H9 (cell line): ENCODE results near the gene LKAAEAR1. TPM values are rescaled to one million over a fixed set of nuclear protein-coding genes. Genes with fewer than 3 reads are reported as not detected.

Experiments used
- DNase-seq: peaks from one replicate; pipeline ENCODE4 v3.0.0-alpha.2; 2017
- H2AFZ ChIP-seq: one replicate; pipeline ENCODE4 v1.6.1; 2013; ENCODE audit warnings: mild to moderate bottlenecking, low read length, control low read depth, moderate library complexity
- H2AK5ac ChIP-seq: 2 replicates; pipeline ENCODE4 v1.6.1; 2013; ENCODE audit warnings: low read length, control low read depth, mixed read lengths; ENCODE audit not compliant: insufficient read length
- H2BK120ac ChIP-seq: one replicate; pipeline ENCODE4 v1.6.1; 2013; ENCODE audit warnings: low read depth, mild to moderate bottlenecking, low read length, control low read depth, inconsistent platforms; ENCODE audit not compliant: poor library complexity, severe bottlenecking
- H2BK12ac ChIP-seq: 2 replicates; pipeline ENCODE4 v1.6.1; 2013; ENCODE audit warnings: low read length, control low read depth, mixed read lengths, low read depth; ENCODE audit not compliant: insufficient read length
- H2BK15ac ChIP-seq: 2 replicates; pipeline ENCODE4 v1.6.1; 2013; ENCODE audit warnings: low read depth, low read length, control low read depth
- H2BK20ac ChIP-seq: one replicate; pipeline ENCODE4 v1.6.1; 2013; ENCODE audit warnings: low read depth, mild to moderate bottlenecking, low read length, control low read depth, inconsistent platforms; ENCODE audit not compliant: poor library complexity, severe bottlenecking
- H2BK5ac ChIP-seq: 2 replicates; pipeline ENCODE4 v1.6.1; 2013; ENCODE audit warnings: low read length, control low read depth, mixed read lengths; ENCODE audit not compliant: insufficient read length
- H3K14ac ChIP-seq: 2 replicates; pipeline ENCODE4 v1.6.1; 2013; ENCODE audit warnings: low read length, control low read depth; ENCODE audit not compliant: insufficient read depth
- H3K18ac ChIP-seq: 2 replicates; pipeline ENCODE4 v1.6.1; 2013; ENCODE audit warnings: low read depth, mild to moderate bottlenecking, mixed read lengths, low read length, control low read depth; ENCODE audit not compliant: insufficient read length
- H3K23ac ChIP-seq: 2 replicates; pipeline ENCODE4 v1.6.1; 2013; ENCODE audit warnings: low read length, control low read depth, mixed read lengths, low read depth; ENCODE audit not compliant: insufficient read length
- H3K23me2 ChIP-seq: 2 replicates; pipeline ENCODE4 v1.6.1; 2013; ENCODE audit warnings: low read depth, mild to moderate bottlenecking, mixed read lengths, low read length, control low read depth; ENCODE audit not compliant: insufficient read length, poor library complexity, severe bottlenecking
- H3K27ac ChIP-seq: 2 replicates; pipeline ENCODE4 v1.5.1; 2013; ENCODE audit warnings: low read length, control low read depth, mixed read lengths, low read depth; ENCODE audit not compliant: insufficient read length
- H3K27me3 ChIP-seq: 2 replicates; pipeline ENCODE4 v1.6.1; 2013; ENCODE audit warnings: low read length, control low read depth, inconsistent platforms; ENCODE audit not compliant: insufficient read depth
- H3K4ac ChIP-seq: 2 replicates; pipeline ENCODE4 v1.6.1; 2013; ENCODE audit warnings: low read depth, mild to moderate bottlenecking, control low read depth, inconsistent platforms, low read length, moderate library complexity
- H3K4me1 ChIP-seq: 2 replicates; pipeline ENCODE4 v1.6.1; 2013; ENCODE audit warnings: low read length, control low read depth, inconsistent platforms; ENCODE audit not compliant: insufficient read depth
- H3K4me2 ChIP-seq: 2 replicates; pipeline ENCODE4 v1.6.1; 2013; ENCODE audit warnings: low read length, control low read depth, mixed read lengths; ENCODE audit not compliant: insufficient read length, insufficient read depth
- H3K56ac ChIP-seq: 2 replicates; pipeline ENCODE4 v1.6.1; 2013; ENCODE audit warnings: low read depth, mild to moderate bottlenecking, mixed read lengths, low read length, control low read depth; ENCODE audit not compliant: insufficient read length
- H3K79me1 ChIP-seq: 2 replicates; pipeline ENCODE4 v1.6.1; 2013; ENCODE audit warnings: low read depth, mild to moderate bottlenecking, moderate library complexity, low read length, control low read depth, inconsistent platforms; ENCODE audit not compliant: insufficient read depth, poor library complexity, severe bottlenecking
- H3K79me2 ChIP-seq: 2 replicates; pipeline ENCODE4 v1.6.1; 2013; ENCODE audit warnings: low read length, control low read depth, inconsistent platforms; ENCODE audit not compliant: insufficient read depth
- H3K9ac ChIP-seq: 2 replicates; pipeline ENCODE4 v1.6.1; 2013; ENCODE audit warnings: low read length, control low read depth, mixed read lengths; ENCODE audit not compliant: insufficient read length; ENCODE audit errors: extremely low read depth
- H3K9me3 ChIP-seq: one replicate; pipeline ENCODE4 v1.6.1; 2013; ENCODE audit warnings: low read depth, low read length, inconsistent platforms; ENCODE audit not compliant: control insufficient read depth
- H3T11ph ChIP-seq: one replicate; pipeline ENCODE4 v1.6.1; 2013; ENCODE audit warnings: mild to moderate bottlenecking, low read length, control low read depth, inconsistent platforms
- H4K20me1 ChIP-seq: one replicate; pipeline ENCODE4 v1.6.1; 2013; ENCODE audit not compliant: control insufficient read depth, insufficient read length, insufficient read depth
- H4K5ac ChIP-seq: 2 replicates; pipeline ENCODE4 v1.6.1; 2013; ENCODE audit warnings: low read depth, mild to moderate bottlenecking, mixed read lengths, low read length, control low read depth; ENCODE audit not compliant: insufficient read length
- H4K8ac ChIP-seq: replicated peaks from 2 replicates; pipeline ENCODE4 v1.6.1; 2013; ENCODE audit warnings: low read length, control low read depth, mixed read lengths, low read depth; ENCODE audit not compliant: insufficient read length
- H4K91ac ChIP-seq: 2 replicates; pipeline ENCODE4 v1.6.1; 2013; ENCODE audit warnings: low read depth, mild to moderate bottlenecking, moderate library complexity, mixed read lengths, low read length, control low read depth; ENCODE audit not compliant: insufficient read length
- H3K27ac Mint-ChIP-seq, 3 experiments: 2 replicates in 2 of 3; 3 replicates in 1 of 3; pipeline ENCODE4 v1.8.0; 2020 to 2021; ENCODE audit warnings: mixed read lengths in 3 of 3, mild to moderate bottlenecking in 1 of 3, moderate library complexity in 1 of 3
- H3K27me3 Mint-ChIP-seq: 2 replicates; pipeline ENCODE4 v1.8.0; 2021; ENCODE audit warnings: low read depth, mild to moderate bottlenecking, moderate library complexity, mixed read lengths
- H3K36me3 Mint-ChIP-seq, 3 experiments: 2 replicates in 2 of 3; 3 replicates in 1 of 3; pipeline ENCODE4 v1.8.0; 2020 to 2021; ENCODE audit warnings: low read depth in 3 of 3, mixed read lengths in 3 of 3; ENCODE audit not compliant: insufficient read depth in 1 of 3
- H3K4me1 Mint-ChIP-seq, 2 experiments: 2 replicates each; pipeline ENCODE4 v1.8.0; 2020; ENCODE audit warnings: mixed read lengths in 2 of 2
- H3K4me3 Mint-ChIP-seq, 2 experiments: 2 replicates in 1 of 2; 3 replicates in 1 of 2; pipeline ENCODE4 v1.8.0; 2020 to 2021; ENCODE audit warnings: mild to moderate bottlenecking in 2 of 2, mixed read lengths in 2 of 2, moderate library complexity in 1 of 2
- H3K9me3 Mint-ChIP-seq, 2 experiments: 2 replicates in 1 of 2; 3 replicates in 1 of 2; pipeline ENCODE4 v1.8.0; 2020; ENCODE audit warnings: mild to moderate bottlenecking in 2 of 2, mixed read lengths in 2 of 2, moderate library complexity in 1 of 2
- CTCF ChIP-seq: fragments of 200-600 bp; sonication (generic); conservative IDR thresholded peaks from 3 replicates; pipeline ENCODE4 v1.8.0; 2021; ENCODE audit warnings: antibody characterized with exemption, mild to moderate bottlenecking
- WGBS: extraction: QIAGEN DNeasy Blood & Tissue Kit; methylation state at CpG from one replicate; pipeline ENCODE4 v1.1.7; 2013; ENCODE audit warnings: missing lambda C conversion rate, low lambda C conversion rate, mixed read lengths; ENCODE audit not compliant: insufficient read length; ENCODE audit errors: extremely low coverage; 5-methylcytosine and 5-hydroxymethylcytosine counted together
- total RNA-seq: library from RNA; stranded (reverse); gene quantifications from 2 replicates; pipeline ENCODE4 v1.2.1, GENCODE V29; 2021

LKAAEAR1 gene
- total RNA-seq, 1 experiment from 2014 or later: 0.39 TPM

- no peak overlapping the region for H3K27ac ChIP-seq
- H2BK12ac ChIP-seq: no peak overlapping the region
- Mint-ChIP-seq H3K27ac (peak overlapping the region in 1 of 3 experiments; percentile 30; a peak in 1 of 7 replicates), H3K4me3 (peak overlapping the region in 1 of 2 experiments; percentile 63; a peak in 2 of 5 replicates), H3K4me1 (peaks cover 9 to 14% of the 10 kb centered on the region in 2 experiments; a peak in 3 of 4 replicates), H3K27me3 (peaks cover 47% of the 10 kb centered on the region), H3K9me3 (no peaks in the 10 kb centered on the region), H3K36me3 (no peaks in the 10 kb centered on the region)
- H2BK5ac ChIP-seq: no peak overlapping the region
- no peak overlapping the region for H4K5ac ChIP-seq
- H3K79me2 ChIP-seq: no peaks in the 10 kb centered on the region
- H4K91ac ChIP-seq: no peak overlapping the region
- H3K18ac ChIP-seq: no peak overlapping the region
- no peak overlapping the region for H2BK120ac ChIP-seq
- DNase-seq: no peak
- H3K14ac ChIP-seq: no peak overlapping the region
- H3K56ac ChIP-seq: no peak overlapping the region
- H2AK5ac ChIP-seq: no peak overlapping the region
- TF ChIP-seq CTCF: no peak
- H3K4ac ChIP-seq: no peak overlapping the region
- no peak overlapping the region for H3T11ph ChIP-seq
- no peak overlapping the region for H2BK15ac ChIP-seq
- no CpG with 5 or more reads among the region's 20 CpGs for WGBS
- H3K9me3 ChIP-seq: no peaks in the 10 kb centered on the region
- H2AFZ ChIP-seq: no peak overlapping the region
- H2BK20ac ChIP-seq: no peak overlapping the region
- H3K79me1 ChIP-seq: no peaks in the 10 kb centered on the region
- no peak overlapping the region for H3K23ac ChIP-seq
- H4K8ac ChIP-seq: no peak overlapping the region
- no peak overlapping the region for H3K4me2 ChIP-seq
- no peaks in the 10 kb centered on the region for H4K20me1 ChIP-seq
- no peaks in the 10 kb centered on the region for H3K4me1 ChIP-seq
- H3K27me3 ChIP-seq: peaks cover 3% of the 10 kb centered on the region; the same call in 1 of the 2 replicates
- H3K23me2 ChIP-seq: no peaks in the 10 kb centered on the region
- no peak overlapping the region for H3K9ac ChIP-seq
Measured at GRCh38 chr20:64103871-64104666, 19.9 kb upstream of the LKAAEAR1 start.
